HepG2 (cell line): ENCODE data around the gene NOP56. TPM values are rescaled to one million over a fixed set of nuclear protein-coding genes. Genes with fewer than 3 reads are reported as not detected.

Experiments used
- ATAC-seq: fragments of 200-7000 bp; cut with Tn5 transposase; 3 replicates; pipeline ENCODE4 v1.9.1; 2020; ENCODE audit warnings: mild to moderate bottlenecking, moderate library complexity
- BruUV-seq: library from RNA; stranded (reverse); fragments of 400-500 nt; replicated peaks from 2 replicates; lab custom pipeline; 2021; lab: Mats Ljungman, UMichigan
- CTCF ChIA-PET: fragments of 300-600 bp; formaldehyde crosslinking; extraction: SDS; loops from one replicate; lab custom pipeline; 2021; ENCODE audit warnings: low total read pairs, inconsistent platforms, low intra/inter-chr PET ratio; lab: Yijun Ruan, JAX
- POLR2A ChIA-PET: fragments of 350-600 bp; sonication (Branson Sonifier 250); formaldehyde crosslinking; loops from one replicate; lab custom pipeline; 2020; ENCODE audit warnings: antibody characterized with exemption, inconsistent platforms; lab: Yijun Ruan, JAX
- DNase-seq: peaks from one replicate; pipeline ENCODE4 v3.0.0-alpha.2; 2015; ENCODE audit warnings: low spot score
- FAIRE-seq: peaks from 3 replicates; lab custom pipeline; 2011; peaks lifted over from hg19 to GRCh38; lab: Jason Lieb, UNC
- H2AFZ ChIP-seq: one replicate; pipeline ENCODE4 v1.6.1; 2011; ENCODE audit warnings: low read length, inconsistent platforms
- H3K27ac ChIP-seq: fragments of 300-600 bp; 3 replicates; pipeline ENCODE4 v1.8.0; 2011; ENCODE audit warnings: mixed run types, mild to moderate bottlenecking, mixed read lengths, low read length, inconsistent platforms; ENCODE audit not compliant: insufficient read depth; ENCODE audit errors: extremely low read length
- H3K27me3 ChIP-seq, 2 experiments: fragments of 200-600 bp in 1 of 2; 2 replicates in 1 of 2; 3 replicates in 1 of 2; pipeline versions ENCODE4 v1.6.0 to v1.8.0; 2011; ENCODE audit warnings: low read length in 2 of 2, mild to moderate bottlenecking in 2 of 2, moderate library complexity in 2 of 2, inconsistent platforms in 1 of 2; ENCODE audit not compliant: insufficient read depth in 2 of 2, control insufficient read depth in 1 of 2
- H3K36me3 ChIP-seq, 2 experiments: fragments of 200-600 bp in 1 of 2; replicated peaks in 1 of 2; 2 replicates in 1 of 2; 3 replicates in 1 of 2; pipeline versions ENCODE4 v1.5.1 to v1.8.0; 2011; ENCODE audit warnings: low read length in 2 of 2, inconsistent platforms in 1 of 2; ENCODE audit not compliant: insufficient read depth in 2 of 2, control insufficient read depth in 1 of 2
- H3K4me1 ChIP-seq: 2 replicates; pipeline ENCODE4 v1.5.1; 2012; ENCODE audit warnings: low read length, inconsistent platforms; ENCODE audit not compliant: insufficient read depth
- H3K4me2 ChIP-seq: 2 replicates; pipeline ENCODE4 v1.6.0; 2011; ENCODE audit warnings: low read depth, low read length, inconsistent platforms
- H3K4me3 ChIP-seq, 3 experiments: fragments of 200-600 bp in 1 of 3; sonication (generic), shearing (Covaris generic) in 1 of 3; replicated peaks in 1 of 3; 2 replicates each; pipeline ENCODE4 v1.5.1; 2011 to 2016; ENCODE audit warnings: low read length in 3 of 3, inconsistent platforms in 2 of 3, low read depth in 2 of 3, mild to moderate bottlenecking in 2 of 3, control low read depth in 1 of 3, mixed read lengths in 1 of 3; ENCODE audit not compliant: insufficient read depth in 1 of 3
- H3K79me2 ChIP-seq: one replicate; pipeline ENCODE4 v1.6.1; 2011; ENCODE audit warnings: low read length, inconsistent platforms; ENCODE audit not compliant: insufficient read depth
- H3K9ac ChIP-seq: 2 replicates; pipeline ENCODE4 v1.6.0; 2011; ENCODE audit warnings: mild to moderate bottlenecking, low read depth, low read length, inconsistent platforms; ENCODE audit not compliant: insufficient read depth
- H3K9me3 ChIP-seq: 2 replicates; pipeline ENCODE4 v1.5.1; 2012; ENCODE audit warnings: mild to moderate bottlenecking, low read length
- H4K20me1 ChIP-seq: 2 replicates; pipeline ENCODE4 v1.6.0; 2011; ENCODE audit warnings: inconsistent platforms, mild to moderate bottlenecking, low read length, moderate library complexity; ENCODE audit not compliant: insufficient read depth
- AHR ChIP-seq: IDR thresholded peaks from 2 replicates; pipeline ENCODE4 v1.6.1; 2018; ENCODE audit warnings: missing genetic modification reagents, missing compliant biosample characterization
- CHD4 ChIP-seq: fragments of 200-600 bp; sonication (generic); IDR thresholded peaks from 2 replicates; pipeline ENCODE4 v1.7.0; 2017; ENCODE audit warnings: mild to moderate bottlenecking, low read length, borderline replicate concordance
- HCFC1 ChIP-seq: fragments of 150-350 bp; IDR thresholded peaks from 2 replicates; pipeline ENCODE4 v1.6.1; 2014; ENCODE audit warnings: low read depth, low read length
- KAT7 ChIP-seq: IDR thresholded peaks from 2 replicates; pipeline ENCODE4 v1.6.1; 2018; ENCODE audit warnings: borderline replicate concordance, missing compliant biosample characterization
- MTA1 ChIP-seq: sonication (generic); formaldehyde crosslinking; IDR thresholded peaks from 2 replicates; pipeline ENCODE4 v1.4.0; 2020; ENCODE audit warnings: missing genetic modification reagents, mild to moderate bottlenecking, borderline replicate concordance
- MTA3 ChIP-seq: sonication (generic); formaldehyde crosslinking; IDR thresholded peaks from 2 replicates; pipeline ENCODE4 v1.4.0; 2020; ENCODE audit warnings: missing genetic modification reagents
- NR3C1 ChIP-seq: sonication (generic); formaldehyde crosslinking; IDR thresholded peaks from 2 replicates; pipeline ENCODE4 v1.4.0; 2020; ENCODE audit warnings: missing genetic modification reagents
- PTBP1 ChIP-seq: fragments of 200-400 bp; formaldehyde crosslinking; IDR thresholded peaks from 2 replicates; pipeline ENCODE4 v1.6.1; 2018; ENCODE audit warnings: low read length, low read depth; ENCODE audit not compliant: poor library complexity, severe bottlenecking
- SALL1 ChIP-seq: sonication (generic); formaldehyde crosslinking; IDR thresholded peaks from 2 replicates; pipeline ENCODE4 v1.8.0; 2022; ENCODE audit warnings: mild to moderate bottlenecking, missing genetic modification reagents
- TBP ChIP-seq: sonication (generic); formaldehyde crosslinking; IDR thresholded peaks from 2 replicates; pipeline ENCODE4 v1.5.0; 2020; ENCODE audit warnings: missing genetic modification reagents
- ZBTB8A ChIP-seq: sonication (generic); formaldehyde crosslinking; IDR thresholded peaks from 2 replicates; pipeline ENCODE4 v1.4.0; 2020; ENCODE audit warnings: mild to moderate bottlenecking, low read depth, missing genetic modification reagents, borderline replicate concordance
- ZNF496 ChIP-seq: sonication (generic); formaldehyde crosslinking; IDR thresholded peaks from 2 replicates; pipeline ENCODE4 v1.8.1; 2023; ENCODE audit warnings: mild to moderate bottlenecking, moderate library complexity, missing genetic modification reagents; ENCODE audit not compliant: insufficient replicate concordance
- ZNF724P ChIP-seq: sonication (generic); formaldehyde crosslinking; IDR thresholded peaks from 2 replicates; pipeline ENCODE4 v1.8.0; 2022; ENCODE audit warnings: missing genetic modification reagents, borderline replicate concordance
- WGBS: methylation state at CpG from one replicate; pipeline ENCODE4 v1.1.6; 2017; ENCODE audit warnings: low lambda C conversion rate; 5-methylcytosine and 5-hydroxymethylcytosine counted together
- in situ Hi-C: cut with HindIII; loops from 2 replicates; pipeline ENCODE4 v1.10.0; 2017; ENCODE audit warnings: low pct_unique_long_range_greater_than_20kb; ENCODE audit not compliant: extremely low pct_ligation_motif_present
- intact Hi-C: fragments of 100-400 bp; cut with micrococcal nuclease; formaldehyde crosslinking; loops from one replicate; pipeline ENCODE4 v1.10.0; 2022; ENCODE audit not compliant: unreplicated experiment
- polyA plus RNA-seq, 8 experiments: library from polyadenylated mRNA; depleted of rRNA in 3 of 8; stranded (reverse) in 7 of 8; unstranded in 1 of 8; fragments of >200 nt; fragmentation: Illumina TruSeq in 4 of 8; extraction: Trizol in 4 of 8; gene quantifications; 2 replicates each; pipeline versions ENCODE4 v1.2.1 to v1.2.3, GENCODE V29; 2011 to 2016; ENCODE audit warnings: low read depth in 4 of 8, missing spikeins in 1 of 8, mixed read lengths in 1 of 8; ENCODE audit not compliant: insufficient read depth in 1 of 8
- total RNA-seq, 5 experiments: library from RNA; depleted of rRNA; stranded (reverse); fragments of >200 nt; fragmentation: Illumina TruSeq; extraction: Trizol; gene quantifications; 2 replicates each; pipeline ENCODE4 v1.2.3, GENCODE V29; 2016; ENCODE audit warnings: low read depth in 1 of 5
- TF ChIP-seq, protein P1 (sequence below): sonication (generic); formaldehyde crosslinking; IDR thresholded peaks from 2 replicates; pipeline ENCODE4 v1.4.0; 2020; ENCODE audit warnings: missing genetic modification reagents, borderline replicate concordance

NOP56 gene
- total and polyA plus RNA-seq, 2 of the 13 experiments (the other 11 are each of a cell fraction or from before 2014, with no cell fraction given) = 369 to 1,116 TPM

DNA sequence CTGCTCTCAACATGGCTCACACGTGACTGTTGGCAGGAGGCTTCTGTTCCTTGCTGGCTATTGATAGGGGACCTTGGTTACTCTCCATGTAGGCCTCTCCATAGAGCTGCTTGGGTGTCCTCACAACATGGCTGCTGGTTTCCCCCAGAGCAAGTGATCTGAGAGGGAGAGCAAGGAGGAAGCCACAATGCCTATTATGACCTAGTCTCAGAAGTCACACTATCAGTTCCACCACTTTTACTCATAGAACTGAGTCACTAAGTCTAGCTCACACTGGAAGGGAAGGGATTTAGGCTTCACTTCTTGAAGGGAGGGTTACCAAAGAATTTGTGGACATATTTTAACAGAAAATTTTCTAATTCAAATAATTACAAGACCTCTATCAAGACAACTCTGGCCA, 8.7 kb upstream of the NOP56 start:
- H3K27me3 ChIP-seq = peaks cover 0 to 8% of the 10 kb centered on the region in 2 experiments; a peak in 2 of 5 replicates
- ChIA-PET CTCF (no interaction called here), POLR2A (interaction anchor here (3.1 kb wide), 1 partner anchor 9 kb away, joined by 15 read pairs; the partner anchor contains the start of gene NOP56)
- no peak overlapping the region for H3K4me3 ChIP-seq
- WGBS = 0% methylated on average over 1 of the region's 1 CpG
- in situ Hi-C loops = no loop called here
- H3K27ac ChIP-seq = no peak overlapping the region
- H3K9me3 ChIP-seq = no peaks in the 10 kb centered on the region
- no peak overlapping the region for H3K4me2 ChIP-seq
- no peak overlapping the region for H3K9ac ChIP-seq
- TF ChIP-seq CHD4 = no peak
- no peak for TF ChIP-seq PTBP1
- TF ChIP-seq AHR (CRISPR knock-in tag) = no peak
- no peak for TF ChIP-seq SALL1 (CRISPR knock-in tag)
- no peak for TF ChIP-seq MTA1 (CRISPR knock-in tag)
- TF ChIP-seq ZBTB8A (CRISPR knock-in tag) = no peak
- TF ChIP-seq NR3C1 = no peak
- TF ChIP-seq MTA3 (CRISPR knock-in tag) = no peak
- TF ChIP-seq, protein P1, sequence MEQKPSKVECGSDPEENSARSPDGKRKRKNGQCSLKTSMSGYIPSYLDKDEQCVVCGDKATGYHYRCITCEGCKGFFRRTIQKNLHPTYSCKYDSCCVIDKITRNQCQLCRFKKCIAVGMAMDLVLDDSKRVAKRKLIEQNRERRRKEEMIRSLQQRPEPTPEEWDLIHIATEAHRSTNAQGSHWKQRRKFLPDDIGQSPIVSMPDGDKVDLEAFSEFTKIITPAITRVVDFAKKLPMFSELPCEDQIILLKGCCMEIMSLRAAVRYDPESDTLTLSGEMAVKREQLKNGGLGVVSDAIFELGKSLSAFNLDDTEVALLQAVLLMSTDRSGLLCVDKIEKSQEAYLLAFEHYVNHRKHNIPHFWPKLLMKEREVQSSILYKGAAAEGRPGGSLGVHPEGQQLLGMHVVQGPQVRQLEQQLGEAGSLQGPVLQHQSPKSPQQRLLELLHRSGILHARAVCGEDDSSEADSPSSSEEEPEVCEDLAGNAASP (CRISPR knock-in tag) = no peak
- TF ChIP-seq ZNF724P (CRISPR knock-in tag) = no peak
- no peak for TF ChIP-seq HCFC1
- TF ChIP-seq KAT7 (CRISPR knock-in tag) = no peak
- TF ChIP-seq ZNF496 (CRISPR knock-in tag) = no peak
- TF ChIP-seq TBP (CRISPR knock-in tag) = no peak
- intact Hi-C loops = no loop called here
- FAIRE-seq (no peak), DNase-seq (no peak), ATAC-seq (no peak)
- BruUV-seq = no TSS peak
- H2AFZ ChIP-seq = no peak overlapping the region
- H3K36me3 ChIP-seq = no peaks in the 10 kb centered on the region
- no peaks in the 10 kb centered on the region for H3K79me2 ChIP-seq
- no peaks in the 10 kb centered on the region for H4K20me1 ChIP-seq
- H3K4me1 ChIP-seq = no peaks in the 10 kb centered on the region
